HG02610 (cell line): Measurements from ENCODE around the gene CEND1.

Experiments
- ATAC-seq: cut with Tn5 transposase; IDR thresholded peaks from one replicate; pipeline ENCODE4 v1.9.1; 2021; ENCODE audit warnings: mild to moderate bottlenecking, moderate library complexity; ENCODE audit not compliant: unreplicated experiment

The CEND1 gene

DNA sequence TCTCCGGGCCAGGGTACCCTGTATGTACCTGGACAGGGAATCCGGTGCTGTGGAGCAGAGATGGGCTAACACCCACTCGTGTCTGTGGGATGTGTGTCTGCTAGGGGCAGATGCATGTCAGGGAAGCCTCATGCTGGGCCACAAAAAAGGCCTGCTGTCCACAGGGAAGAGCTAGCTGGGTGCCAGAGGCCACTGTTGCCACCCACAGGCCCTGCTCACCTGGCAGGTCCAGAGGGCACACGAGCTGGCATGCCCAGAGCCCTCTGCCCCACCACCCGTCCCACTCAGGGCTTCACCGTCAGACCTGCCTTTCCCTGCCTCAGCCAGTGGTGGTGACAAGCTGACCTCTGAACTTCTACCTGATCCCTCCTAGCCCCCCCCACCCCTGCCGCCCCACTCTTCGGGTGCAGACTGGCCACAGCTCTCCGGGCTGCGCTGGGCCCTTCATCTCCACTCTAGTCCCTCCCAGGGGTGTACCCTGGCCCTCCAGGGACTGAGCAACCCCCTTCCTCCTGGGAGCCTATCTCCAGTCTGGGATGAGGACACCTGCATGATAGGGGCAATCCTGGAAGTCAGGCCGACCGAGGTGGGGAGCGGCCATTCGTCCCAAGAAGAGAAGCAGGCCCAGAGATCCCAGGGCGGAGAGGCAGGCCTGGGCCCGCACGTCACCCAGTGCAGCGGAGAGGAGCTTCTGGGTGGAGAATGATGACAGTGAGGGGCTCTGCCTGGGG lies 6.8 kb upstream of the CEND1 start:
- ATAC-seq: no peak

DNA sequence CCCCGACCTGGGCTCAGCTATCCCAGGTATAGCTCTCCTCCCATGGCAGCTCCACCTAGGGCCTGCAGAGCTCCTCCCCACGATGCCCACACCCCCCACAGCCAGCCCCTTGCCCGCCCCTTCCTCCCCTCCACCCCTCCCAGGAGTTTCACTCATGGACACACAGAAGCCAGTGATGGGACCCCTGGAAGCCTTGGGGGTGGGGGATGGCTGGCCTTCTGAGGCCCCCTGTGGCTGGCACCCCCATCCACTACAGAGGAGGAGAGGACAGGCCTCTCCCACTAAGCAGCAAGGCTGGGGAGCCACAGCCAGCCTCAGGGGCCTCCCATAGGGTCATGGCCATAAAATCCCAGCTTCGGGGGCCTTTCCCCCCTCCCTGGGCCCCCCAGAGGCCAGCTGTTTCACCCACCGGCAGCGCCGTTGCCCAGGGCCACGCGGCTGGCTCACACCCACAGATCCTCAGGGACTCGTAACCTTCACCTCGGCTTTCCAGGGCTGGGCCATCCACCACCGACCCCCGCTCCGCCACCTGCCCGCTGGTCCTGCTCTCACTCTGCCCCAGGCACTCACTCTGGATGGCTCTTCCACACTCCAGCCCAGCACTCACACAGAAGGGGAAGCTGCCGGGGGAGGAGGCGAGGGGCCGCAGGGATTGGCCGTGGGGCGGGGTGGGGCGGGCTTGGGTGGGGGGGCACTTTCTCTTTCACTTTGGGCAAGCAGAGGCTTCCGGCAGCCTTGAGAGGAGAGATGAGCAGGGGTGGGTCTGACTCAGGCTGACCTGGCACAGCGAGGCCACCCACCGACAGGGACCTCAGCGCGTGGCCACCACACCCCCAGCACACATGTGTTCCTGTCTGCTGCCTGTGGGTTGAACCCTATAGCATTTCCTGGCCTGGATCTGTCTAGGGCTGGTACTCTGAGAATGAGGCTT lies 6.0 kb upstream of the CEND1 start:
- ATAC-seq: peak; percentile 24

DNA sequence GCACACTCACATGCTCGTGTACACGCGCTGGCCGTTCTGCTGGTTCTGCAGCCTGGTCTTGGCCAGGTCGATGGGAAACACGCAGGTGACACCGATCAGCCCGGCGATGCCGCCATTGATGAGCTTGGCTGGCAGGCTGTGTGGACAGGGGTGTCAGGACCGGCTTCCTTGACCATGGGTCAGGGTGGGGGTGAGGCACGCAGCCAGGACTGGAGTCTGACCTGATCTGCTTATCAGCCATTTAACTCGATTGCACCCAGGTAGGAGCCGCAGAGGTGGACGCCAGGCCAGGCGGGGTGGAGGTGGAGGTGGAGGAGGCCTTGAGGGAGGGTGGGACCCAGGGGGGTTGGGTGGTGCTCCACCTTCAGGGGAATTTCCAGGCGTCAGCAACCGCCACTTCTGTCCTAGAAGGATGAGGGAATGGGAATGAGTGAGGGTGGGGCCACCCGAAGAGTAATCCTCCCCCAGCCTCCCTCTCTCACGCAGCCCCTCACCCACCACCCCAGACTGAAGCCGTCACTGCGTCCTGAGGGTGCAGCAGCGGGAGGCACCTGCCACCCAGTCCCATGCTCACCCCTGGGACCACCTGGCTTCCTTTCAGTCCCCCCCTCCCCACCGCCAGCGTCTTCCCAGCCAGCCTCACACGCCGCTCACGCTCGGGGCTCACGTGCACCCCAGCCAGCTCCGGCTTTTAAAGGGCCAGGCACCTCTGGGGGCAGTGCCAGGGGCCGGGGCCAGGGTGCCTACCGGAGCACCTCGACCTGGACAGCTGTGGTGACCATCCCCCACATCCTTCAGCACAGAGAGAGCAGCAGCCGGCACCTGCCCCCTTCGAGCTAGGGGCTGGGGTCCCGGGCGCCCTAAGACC lies 5.1 kb upstream of the CEND1 start:
- no peak for ATAC-seq

DNA sequence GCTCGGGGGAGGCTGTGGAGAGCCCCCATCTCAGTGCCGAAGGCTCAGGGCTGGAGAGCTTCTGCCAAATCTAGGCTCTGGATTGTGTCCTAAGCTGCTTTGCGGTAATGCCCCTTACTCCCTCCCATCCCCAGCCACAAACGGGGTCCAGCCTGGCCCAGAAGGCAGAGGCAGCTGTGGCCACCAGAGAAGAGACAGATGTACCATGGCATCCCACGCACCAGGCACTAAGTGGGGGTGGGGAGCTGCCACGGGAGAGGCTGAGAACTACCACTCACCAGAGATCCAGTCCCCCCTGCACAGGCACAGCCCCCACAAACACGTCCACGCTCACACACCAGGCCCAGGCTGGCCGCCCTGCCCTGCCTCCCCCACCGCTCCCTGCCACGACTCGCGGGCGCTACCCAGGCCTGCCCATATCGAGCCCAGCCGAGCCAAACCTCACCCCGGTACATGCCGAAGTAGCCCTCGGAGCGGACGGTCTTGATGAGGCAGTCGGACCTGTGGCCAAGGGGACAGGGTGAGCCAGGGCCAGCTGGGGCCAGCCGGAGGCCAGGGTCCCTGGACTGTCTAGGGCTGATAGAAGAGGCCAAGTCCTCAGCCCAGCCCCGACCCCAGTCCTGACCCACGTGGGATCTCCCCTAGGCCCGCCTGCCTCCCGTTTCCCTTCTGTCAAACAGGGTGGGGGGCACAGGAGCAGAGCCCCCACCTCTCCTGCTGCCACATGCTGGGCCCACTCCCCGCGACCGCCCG lies 4.3 kb upstream of the CEND1 start:
- ATAC-seq: no peak

DNA sequence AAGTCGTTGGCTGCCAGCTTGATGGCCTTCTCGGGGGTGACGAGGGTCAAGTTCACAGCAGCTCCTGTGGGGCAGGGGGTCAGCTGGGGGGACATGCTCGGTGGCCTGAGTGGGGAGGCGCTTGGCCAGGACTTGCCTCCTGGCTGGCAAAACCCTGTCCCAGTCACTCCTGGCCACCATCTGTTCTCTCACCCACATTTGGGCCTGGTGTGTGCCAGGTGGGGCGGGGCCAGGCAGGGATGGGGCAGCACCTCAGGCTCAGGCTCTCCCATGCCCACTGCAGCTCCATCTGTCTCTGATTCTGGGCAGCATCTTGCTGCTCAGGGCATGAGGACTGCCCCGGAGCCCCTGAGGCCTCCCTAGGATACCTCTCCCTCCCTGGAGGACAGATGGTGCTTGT lies 3.7 kb upstream of the CEND1 start:
- no peak for ATAC-seq

DNA sequence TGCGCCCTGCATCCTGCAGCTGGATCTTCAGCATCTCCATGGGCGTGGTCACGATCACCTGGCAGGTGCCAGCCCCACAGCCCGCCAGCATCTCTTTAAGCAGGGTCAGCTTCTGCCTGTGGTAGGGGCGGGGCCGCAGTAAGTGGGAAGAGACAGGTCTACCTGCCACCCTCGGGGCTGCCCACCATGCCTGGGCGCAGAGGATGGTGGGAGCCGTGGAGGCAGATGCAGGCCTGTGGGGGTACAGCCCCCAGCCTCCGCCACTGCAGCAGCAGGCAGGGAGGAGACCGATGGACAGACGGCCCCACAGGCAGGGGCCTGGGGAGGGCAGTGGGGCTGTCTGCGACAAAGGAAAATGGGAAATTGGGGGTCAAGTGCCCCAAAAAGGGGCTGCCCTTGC lies 3.0 kb upstream of the CEND1 start:
- no peak for ATAC-seq

DNA sequence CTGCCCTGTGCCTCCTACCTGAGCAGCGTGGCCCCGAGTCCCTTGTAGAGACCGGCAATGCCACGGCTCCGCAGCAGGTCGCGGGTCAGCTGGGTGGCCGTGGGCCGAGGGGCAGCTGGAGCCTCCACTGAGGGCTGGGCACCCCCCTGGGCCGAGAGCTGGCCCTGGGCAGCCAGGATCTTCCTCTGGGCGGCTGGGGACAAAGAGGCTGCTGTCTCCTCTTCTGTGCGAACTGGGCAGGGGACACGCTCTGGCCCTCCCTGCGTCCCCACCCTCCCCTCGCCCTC lies 2.6 kb upstream of the CEND1 start:
- ATAC-seq: no peak

DNA sequence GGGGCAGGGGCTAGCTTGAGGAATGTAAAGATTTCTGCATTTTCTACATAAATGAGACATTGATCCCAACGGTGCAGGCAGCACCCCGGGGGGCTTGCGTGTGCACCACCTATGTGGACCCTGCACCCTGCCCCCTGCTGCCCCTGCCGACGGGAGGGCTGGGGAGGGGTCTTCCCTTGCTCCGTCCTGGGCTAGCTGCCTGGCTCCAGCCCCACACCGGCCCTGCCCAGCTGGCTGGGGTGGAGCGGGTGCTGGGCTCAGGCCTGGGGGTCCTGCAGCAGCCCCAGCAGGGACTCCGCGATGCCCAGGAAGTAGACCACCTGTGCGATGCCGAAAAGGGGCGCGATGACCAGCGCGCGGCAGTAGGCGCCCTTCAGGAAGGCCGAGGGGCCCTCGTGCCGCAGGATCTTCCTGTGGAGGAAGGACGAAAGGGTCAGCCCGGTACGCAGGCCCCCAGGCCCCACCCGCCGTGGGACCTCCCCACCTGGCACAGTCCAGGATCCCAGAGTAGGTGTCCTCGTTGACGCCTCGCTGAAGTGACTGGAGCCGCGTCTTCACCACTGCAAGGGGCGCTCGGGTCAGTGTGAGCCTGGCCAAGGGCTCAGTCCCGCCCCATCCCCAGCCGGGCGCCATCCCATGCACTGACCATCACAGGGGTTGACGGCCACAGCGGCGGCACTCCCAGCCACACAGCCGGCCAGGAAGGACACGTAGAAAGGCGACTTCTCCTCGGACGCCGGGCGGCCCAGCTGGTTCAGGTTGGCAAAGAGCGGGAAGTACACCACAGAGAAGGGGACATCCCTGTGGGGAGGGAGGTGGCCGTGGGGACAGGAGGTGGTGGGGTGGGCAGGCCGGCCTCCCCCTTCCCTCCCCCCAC lies 2.0 kb upstream of the CEND1 start:
- ATAC-seq: no peak

DNA sequence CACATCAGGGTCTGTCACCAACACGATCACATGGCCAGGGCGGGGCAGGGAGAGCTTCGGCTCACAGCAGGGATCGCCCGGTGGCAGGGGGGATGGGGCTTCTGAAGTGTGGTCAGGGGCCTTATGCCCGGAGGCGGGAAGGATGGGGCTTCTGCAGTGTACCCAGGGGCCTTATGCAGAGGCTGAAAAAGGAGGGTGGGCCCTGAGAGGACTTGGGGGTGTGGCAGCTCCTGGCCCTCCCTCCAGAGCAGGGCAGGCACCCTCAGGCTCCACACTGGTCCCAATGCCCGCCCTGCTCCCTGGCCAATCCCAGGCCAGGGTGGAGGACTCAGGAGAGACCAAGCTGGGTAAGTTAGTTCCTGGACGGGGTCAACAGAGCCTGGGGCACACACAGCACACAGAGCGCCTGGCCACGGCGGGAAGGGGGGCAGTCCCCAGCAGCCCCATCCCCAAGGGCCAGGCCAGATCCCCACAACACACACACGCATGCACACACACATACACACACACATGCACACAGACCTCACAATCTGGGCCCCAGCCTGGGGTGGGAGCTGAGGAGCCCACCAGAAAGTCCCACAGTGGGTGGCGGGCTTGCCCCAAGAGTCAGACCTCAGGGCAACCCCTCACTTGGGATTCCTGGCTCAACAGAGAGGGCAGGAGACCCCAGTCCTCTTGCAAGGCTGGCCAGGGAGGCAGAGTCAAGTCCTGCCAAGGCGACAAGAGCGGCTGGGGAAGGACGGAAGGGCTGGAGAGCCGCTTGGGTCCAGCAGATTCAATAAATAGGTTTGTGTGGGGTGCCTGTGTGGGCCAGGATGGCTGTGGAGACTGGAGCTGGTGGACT lies 1.1 kb upstream of the CEND1 start:
- ATAC-seq: no peak

DNA sequence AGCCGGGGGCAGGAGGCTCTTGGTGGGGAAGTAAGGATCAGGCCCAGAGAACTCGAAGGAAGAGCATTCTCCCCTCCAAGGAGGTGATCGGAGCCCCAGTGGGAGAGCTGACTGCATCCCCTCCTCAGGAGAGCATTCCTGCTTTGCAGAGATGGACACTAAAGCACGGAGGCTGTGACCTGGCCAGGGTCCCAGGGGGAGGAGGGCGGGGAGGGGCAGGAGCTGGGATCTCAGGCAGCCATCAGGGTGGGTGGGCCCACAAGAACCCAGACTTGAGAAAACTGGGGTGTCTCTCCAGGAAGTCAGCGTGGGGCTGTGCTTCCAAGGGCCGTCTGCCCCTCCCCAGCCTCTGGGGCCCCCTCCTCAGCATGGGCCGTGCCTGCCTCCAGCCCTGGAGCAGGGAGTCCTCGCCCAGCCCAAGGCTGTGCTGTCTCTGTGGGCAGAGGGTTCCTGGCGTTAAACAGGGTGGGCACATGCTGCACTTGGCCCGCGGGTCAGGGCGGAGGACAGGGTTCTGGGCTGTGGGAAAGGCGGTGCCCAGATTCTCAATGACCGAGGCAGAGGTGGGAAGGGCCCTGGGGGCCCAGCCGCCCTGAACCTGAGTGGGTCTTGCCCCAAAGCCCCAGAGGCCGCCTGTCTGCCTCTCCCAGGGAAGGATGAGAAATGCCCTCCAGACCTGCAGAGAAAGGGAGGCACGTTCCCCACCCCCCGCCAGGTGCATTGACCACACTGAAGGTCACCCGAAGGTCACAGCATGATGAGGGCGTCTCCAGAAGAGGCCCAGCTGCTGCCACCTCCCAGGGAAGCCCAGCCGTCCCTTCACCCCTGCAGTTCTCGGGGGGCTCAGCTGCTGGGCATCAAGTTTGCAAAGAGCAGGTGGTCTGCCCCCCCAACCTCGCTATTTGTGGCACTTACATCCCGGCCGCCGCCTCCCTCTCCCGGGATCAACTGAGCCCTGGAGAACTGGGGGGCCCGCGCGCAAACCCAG lies 643 bp downstream of the CEND1 start:
- no peak for ATAC-seq

DNA sequence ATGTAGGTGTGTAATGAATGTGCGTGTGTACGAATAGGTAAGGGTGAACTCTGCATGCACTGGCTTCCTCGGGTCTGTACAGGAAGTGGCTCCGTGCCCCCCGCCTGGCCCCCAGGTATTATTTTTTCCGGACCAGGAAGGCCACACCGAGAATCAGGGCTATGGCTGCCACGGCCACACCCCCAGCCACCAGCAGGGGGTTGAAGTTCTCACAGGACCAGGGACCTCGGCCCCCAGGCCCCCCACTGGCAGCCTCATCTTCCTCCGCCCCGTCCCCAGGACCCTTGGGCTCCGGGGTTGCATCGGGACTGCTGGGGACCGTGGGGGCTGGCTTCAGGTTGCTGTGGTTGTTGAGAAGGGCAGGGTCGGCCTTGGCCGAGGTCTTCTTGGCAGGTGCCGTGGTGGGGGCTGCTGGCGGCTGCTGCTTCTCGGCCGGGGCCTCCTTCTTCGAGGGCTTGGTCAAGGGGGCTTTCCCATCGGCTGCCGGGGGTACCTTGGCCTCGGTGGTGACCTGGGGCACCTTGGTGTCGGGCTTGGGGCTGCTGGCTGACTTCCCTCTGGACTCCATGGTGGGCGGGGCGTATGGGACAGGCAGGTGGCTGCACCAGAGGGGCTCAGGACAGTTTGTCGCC lies 1.8 kb downstream of the CEND1 start:
- no peak for ATAC-seq

DNA sequence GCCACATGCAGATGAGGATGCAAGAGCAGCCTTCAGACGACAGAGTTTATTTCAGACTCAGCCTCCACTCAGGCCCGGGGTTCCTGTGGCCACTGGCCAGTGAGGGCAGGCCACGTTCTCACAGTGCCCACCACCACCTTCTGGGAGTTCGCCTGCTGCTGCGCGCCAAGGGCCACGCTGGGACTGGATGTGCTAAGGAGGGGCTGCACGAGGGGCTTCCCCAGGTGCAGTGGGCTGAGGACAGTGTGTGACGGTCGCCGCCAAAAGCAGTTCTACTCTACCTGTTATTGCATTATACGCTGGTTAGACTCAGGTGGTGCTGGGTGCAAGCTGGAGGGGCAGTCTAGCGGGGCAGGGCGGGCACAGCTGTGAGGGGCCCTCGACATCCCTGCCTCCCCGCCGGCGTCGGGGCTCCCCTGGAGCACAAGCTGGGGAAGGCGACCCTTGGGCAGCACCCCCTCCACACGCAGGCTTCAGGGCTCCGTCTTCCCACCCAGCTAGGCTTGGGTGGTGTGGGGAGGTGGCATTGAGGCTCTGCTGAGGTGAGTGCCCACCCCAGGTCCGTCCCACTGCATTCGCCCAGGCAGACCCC lies 2.7 kb downstream of the CEND1 start:
- ATAC-seq: no peak

DNA sequence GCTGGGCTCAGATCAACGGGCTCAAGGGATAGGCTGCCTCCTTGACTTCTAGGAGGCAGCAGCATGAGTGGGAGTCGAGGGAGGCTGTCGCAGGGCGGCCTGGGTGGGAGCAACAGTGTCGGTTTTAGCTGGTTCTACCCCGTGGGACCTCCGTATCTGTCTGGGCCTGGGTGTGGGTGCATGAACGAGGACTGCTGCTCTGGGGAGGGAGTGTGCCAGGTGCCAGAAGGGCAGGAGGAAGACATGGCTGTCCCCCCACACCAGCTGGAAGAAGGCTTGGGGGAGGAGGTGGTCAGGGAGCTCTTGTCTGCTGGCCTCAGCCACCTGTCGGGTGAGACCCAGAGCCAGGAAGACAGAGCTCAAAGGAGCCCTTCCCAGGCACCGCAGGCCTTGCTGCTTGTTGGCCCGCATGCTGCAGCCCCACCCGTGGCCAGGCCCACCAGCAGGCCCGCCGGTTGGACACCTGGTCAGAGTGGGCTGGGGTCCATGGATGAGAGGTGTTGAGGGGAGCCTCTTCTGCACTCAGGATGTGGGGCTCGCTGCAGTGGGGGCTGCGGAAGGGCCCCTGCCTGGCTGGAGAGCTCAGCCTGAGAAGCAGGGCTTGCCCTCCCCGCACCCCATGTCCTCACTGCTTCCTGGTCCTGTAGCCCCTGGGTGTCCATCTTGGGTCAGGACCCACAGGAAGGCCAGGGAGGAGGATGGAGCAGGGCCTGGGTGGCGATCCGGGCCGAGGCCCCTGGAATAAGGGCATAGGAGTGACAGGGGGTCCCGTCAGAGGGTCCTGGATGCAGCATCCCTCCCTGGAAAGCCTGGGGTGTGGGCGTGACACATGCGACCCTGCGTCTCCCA lies 3.4 kb downstream of the CEND1 start:
- no peak for ATAC-seq

DNA sequence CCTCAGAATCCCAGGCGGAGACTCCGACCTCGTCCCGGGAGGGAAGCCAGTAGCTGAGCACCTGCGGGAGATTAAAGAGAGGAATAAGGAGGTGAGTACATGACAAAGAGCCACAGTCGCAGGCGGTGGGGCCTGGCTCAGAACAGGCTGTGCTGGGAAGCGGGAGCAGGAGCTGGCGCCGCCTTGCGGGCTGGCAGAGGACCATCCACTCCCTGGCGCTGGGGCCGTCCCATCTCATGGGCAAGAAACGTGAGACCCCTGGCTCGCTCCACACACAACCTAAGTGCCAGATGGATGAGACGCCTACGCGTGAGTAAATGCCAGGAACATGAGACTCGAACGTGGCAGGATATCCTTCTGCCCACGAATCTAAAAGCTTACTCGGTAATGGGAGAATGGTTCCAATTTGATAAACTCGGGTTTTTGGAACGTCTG lies 6.3 kb downstream of the CEND1 start:
- no peak for ATAC-seq

DNA sequence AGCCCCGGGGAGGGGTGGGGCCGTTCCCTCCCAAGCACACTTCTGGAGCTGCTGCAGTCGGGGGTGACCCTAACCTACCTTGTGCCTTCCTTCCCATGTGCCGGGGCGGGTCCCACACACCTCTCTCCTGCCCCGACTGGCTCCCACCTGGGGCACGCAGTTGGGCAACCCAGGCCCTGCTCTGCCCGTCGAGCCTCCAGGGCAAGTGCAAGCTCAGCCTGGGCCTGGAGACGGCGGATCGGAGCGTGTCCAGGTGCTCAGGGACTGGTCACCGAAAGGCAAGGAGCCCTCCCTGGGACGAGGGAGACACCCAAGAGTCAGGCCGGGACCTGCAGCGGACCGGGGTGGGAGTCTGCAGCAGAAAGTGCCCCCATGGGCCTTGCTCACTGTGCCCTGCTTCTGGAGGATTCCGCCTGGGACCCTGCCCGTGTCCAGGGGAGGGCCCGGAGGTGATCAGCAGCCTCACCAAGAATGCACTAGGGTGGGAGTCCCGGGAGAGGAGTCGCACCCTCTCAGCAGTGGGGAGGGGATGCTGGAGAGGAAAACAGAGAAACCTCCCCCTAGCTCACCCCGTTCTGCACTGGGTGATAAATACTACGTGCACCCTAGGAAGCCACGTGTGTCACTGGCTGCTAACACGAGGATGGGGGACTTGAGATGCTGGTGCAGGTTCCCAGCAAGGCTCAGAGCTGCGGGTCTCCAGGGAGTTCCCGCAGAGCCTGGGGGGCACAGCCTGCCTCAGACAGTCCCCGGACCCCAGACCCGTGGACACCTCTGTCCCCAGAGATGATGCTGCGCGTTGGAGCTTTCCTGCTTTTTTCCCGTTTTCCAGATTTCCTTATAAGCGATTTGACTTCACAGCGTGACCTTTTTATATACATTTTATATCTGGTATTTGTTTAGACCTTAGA lies 7.4 kb downstream of the CEND1 start:
- ATAC-seq: no peak
